ENCODE results near the gene GPATCH2L.

GPATCH2L gene

DNA sequence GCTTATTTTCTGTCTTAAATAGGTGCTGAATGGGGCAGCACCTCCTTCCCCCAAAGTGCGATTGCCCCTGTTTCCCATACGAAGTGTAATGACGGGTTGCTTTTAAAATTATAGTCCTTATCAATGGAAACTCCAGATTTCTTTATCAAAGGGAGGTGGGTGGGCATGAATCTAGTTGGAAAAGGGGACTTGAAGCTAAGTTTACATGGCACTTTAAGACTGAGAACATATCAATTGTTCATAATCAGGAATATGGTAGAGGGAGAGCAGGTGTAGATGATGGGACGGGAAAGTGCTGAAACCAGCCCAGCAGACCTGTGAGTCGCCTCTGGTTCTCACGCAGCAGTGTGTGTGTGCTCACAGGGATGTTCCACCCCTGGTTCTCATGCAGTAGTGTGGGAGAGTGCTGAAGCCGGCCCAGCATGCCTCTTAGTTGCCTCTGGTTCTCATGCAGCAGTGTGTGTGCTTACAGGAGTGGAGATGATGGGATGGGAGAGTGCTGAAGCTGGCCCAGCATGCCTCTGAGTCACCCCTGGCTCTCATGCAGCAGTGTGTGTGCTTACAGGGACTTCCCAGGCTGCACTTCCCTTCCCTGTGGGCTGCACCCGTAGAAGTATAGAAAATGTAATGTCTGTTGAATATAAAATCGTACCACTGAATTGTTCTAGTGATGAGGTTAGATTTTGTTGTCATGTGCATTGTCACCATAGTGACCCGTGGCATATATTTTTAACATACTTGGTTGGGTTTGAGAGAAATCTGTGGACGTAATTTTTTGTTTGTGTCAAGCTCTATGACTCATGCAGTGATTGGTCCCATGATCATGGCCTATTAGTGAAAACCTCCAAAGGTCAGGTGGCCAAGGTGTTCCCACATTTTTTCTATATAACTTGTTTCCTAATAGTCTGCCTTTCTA, 51.6 kb downstream of the GPATCH2L start:
- peak in 1 of 2 donors; percentile 9 for DNase-seq

- no peak for DNase-seq
Observed at GRCh38 chr14:76204461-76205230, 52.9 kb downstream of the GPATCH2L start.

- no peak for DNase-seq
Observed at GRCh38 chr14:76205708-76206107, 54.0 kb downstream of the GPATCH2L start.

- no peak for DNase-seq
Observed at GRCh38 chr14:76208340-76208739, 56.6 kb downstream of the GPATCH2L start.

DNA sequence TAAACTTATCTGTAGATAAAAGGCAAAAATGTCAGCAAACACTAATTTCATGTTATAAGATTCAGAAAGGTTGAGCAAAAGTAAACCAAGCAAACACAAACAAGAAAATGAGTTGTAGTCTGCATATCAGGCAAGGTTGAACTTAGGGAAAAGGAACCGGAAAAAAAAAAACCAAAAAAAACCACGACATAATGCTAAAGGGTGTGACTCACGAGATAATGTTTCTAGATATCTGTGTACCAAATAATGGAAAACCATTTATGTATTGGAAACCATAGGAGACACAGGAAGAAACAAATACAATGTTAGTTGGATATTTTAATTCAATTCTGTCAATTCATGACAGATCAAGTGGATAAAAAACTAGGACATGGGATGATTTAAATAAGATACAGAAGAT, 60.5 kb downstream of the GPATCH2L start:
- DNase-seq = no peak

DNA sequence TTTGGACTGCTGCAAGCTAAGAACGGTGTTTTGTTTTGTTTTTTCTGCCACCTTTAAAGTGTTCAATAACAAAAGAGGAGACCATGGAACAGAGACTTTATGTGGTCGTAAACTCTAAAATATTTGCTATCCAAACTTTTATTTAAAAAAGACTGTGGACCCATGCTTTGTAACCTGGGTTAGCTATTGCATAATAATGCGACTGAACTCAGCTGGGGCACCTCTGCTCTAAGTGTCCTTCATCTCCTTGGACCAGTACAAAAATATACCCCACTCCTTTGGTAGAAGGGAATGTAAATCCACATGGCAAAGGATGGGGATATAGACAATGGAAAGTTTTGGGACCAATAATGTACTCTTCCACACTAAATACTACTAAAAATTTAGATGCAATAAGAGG, 65.5 kb downstream of the GPATCH2L start:
- DNase-seq = no peak

DNA sequence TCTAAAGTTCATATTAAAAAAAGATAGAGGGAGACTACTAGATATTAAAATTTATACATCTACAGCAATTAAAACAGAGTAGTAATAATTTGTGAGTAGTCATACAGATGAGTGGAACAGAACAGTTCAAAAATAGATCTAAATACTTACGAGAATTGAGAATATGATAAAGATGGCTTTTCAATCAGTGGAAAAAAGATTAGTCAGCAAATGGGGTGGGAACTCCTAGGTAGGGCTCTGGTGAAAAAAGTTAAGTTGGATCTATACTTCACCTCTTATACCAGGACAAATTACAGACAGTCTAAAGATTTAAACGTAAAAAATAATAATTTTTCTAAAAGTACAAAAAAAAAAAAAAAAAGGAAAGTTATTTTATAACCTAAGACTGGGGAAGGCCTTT, 66.9 kb downstream of the GPATCH2L start:
- DNase-seq = no peak

DNA sequence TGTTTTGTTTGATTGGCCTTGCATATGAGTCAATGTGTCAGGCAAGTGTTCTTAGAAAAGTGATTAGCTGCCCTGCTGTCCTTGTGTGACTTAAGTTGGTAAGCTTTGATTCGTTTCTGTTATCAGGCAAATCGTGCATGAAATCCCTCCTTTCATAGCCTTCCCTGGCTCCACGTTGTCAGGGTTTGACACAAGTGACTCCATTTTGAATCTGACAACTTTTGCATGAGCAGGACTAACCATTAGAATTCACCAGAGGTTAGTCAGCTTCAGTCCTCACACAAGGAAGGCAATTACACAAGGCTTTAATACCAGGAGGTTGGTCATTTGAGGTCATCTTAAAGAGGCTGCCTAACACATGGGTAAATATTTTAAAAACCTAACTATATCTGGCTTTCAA, 68.2 kb downstream of the GPATCH2L start:
- no peak for DNase-seq

DNA sequence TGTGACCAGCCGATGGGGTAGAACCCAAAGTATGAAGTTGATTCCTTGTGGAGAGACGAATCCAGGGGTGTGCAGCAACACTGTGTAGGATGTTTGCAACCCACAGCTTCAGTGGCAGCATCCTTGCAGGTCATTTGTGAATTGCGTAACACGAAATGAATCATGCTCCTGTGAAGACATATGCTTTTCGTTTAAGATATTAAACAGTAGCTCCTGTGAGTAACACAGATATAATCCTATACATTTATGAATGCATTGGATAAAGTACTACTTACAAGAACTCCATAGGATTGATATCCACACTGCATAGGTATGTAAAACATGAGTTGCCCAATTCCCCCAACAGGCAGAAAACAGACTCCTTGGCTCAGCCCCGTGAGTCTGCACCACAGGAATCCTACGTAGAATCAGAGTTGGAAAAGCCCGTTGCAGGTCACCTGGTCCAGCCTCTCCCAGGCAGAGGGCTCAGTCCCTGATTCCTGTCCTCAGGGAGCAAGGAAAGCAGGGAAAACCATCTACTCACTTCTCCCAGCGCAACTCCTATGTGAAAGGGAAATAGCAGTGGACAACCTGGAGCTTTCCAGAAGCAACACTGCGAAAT, 75.8 kb downstream of the GPATCH2L start:
- no peak for DNase-seq

DNA sequence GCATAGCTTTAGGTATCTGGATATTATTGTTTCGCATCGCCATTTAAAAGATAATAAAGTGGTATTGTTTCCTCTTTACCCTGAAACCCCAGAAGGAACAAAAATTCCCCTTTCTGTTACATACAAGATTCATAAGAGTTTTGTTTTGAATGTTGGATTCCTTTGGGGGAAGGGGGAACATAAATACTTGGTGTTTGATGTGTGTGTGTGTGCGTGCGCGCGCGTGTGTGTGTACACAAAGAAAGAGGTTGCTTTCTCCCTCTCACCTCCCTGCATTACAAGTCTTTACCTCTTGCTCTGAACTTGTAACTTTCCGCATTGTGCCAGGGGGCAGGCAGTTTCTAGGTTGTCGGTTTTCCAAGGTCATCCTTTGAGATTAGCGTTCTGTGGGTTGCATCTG, 76.4 kb downstream of the GPATCH2L start:
- no peak for DNase-seq

GRCh38 chr14:76232800-76233199, 81.1 kb downstream of the GPATCH2L start:
- DNase-seq = no peak

- DNase-seq = no peak
Observed at GRCh38 chr14:76235628-76236027, 83.9 kb downstream of the GPATCH2L start.

GRCh38 chr14:76236172-76237130, 84.7 kb downstream of the GPATCH2L start:
- no peak for DNase-seq

DNA sequence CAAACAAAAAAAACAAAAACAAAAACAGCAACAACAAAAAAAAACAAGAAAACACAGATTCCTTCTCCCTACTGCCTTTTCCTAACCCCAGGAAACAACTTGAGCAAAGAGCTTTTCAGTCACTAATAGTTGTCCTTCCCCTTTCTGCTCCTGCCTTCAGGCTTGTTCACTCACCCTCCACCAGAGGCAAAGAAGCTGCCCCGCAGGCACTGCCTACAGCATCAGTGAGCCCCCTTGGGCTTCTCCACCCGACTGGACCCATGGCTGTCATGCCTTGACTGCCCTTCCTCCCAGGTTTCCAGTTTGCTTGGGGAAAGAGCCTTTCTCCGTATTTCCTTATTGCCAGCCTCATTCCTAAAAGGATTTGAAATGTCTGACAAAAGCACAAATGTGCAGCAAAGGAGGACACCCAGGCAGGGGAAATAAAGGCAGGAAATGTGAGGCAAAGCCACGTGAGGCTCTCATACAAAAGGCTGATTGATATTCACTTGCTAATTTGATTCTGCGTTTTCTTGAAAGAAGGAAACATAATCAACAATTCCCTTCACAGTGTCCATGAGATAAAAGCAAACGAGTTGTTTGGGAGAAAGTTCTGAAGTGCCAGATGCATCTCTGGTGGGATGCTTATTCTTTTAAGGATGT, 85.7 kb downstream of the GPATCH2L start:
- DNase-seq = no peak

DNA sequence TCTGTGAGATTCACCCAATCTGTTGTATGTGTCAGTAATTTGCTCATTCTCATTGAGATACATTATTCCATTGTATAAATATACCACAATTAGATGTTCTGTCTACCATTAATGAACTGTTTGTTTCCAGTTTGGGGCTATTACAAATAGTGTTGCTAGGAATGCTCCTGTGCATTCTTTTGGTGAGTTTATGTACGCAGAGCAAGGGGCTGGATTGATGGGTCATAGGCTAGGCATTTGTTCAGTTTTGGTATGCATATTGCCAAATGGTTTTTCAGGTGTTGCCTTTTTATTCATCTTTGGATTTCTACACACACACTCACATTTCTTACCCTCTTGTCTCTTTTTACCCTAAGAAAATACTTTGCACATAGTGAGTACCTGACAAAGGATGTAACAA, 93.4 kb downstream of the GPATCH2L start:
- no peak for DNase-seq

DNA sequence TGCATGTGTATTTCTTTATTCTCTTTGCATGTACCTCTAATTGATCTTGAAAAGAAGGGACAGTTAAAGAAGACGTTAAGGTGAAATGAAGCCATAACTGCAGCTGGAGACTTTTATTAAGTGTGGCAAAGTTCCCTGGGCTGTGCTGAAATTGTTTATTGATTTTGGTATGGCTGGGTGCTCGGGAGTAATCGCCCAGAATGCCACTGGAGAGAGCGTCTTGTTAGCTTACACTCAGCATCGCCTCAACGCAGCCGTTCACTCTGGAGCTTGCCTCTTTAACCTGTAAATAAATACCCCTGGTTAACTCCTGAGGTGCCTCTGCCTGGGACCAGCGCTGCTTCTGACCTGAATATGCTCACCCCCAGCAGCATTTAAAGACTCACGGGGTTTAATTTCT, 98.6 kb downstream of the GPATCH2L start:
- no peak for DNase-seq

GRCh38 chr14:76252471-76252870, 100.7 kb downstream of the GPATCH2L start:
- DNase-seq = no peak

- DNase-seq = no peak
Observed at GRCh38 chr14:76253111-76253510, 101.4 kb downstream of the GPATCH2L start.

- DNase-seq = no peak
Observed at GRCh38 chr14:76256545-76256944, 104.8 kb downstream of the GPATCH2L start.

- no peak for DNase-seq
Observed at GRCh38 chr14:76257111-76257803, 105.5 kb downstream of the GPATCH2L start.

DNA sequence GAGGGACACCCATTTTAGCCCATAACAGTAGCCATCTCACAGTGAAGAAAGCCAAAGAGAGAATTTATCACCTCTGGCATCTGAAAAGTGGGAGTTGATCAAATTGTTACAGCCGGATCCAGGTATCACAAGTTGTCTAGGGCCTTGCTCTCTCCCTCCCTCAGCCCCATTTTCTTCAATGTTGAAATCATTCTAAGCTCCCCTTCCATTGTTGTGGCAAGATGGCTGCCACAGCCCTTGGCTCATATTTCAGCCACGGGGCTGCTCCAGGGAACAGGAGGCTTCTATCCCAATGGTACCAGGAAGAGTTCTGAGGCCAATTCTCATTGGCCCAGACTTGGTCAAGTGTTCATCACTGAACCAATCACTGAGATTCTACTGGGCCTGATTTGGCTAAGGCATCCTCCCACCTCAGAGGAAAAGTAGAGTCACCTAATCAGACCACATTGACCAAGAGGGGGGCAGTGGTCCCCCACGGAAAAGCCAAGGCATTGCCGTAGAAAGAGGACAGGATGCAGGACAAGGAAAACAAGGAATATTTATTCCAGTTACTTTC, 106.2 kb downstream of the GPATCH2L start:
- no peak for DNase-seq

All from CD4-positive, alpha-beta T cell treated with Interleukin-1 beta for 1 hour (primary cell).